Brain pericyte (primary cell): ENCODE results near the gene KLF8.

ENCODE experiments used
- DNase-seq: peaks from one replicate; pipeline ENCODE4 v3.0.0-alpha.2; 2012; ENCODE audit warnings: low read depth, low spot score

KLF8 gene

GRCh38 chrX:56309881-56310280 is 77.7 kb downstream of the KLF8 start:
- DNase-seq = no peak

GRCh38 chrX:56310581-56310980 is 78.4 kb downstream of the KLF8 start:
- DNase-seq = no peak

- DNase-seq = no peak
These were observed 81.2 kb downstream of the KLF8 start for GRCh38 chrX:56313308-56313707.

GRCh38 chrX:56314334-56314733 is 82.2 kb downstream of the KLF8 start:
- no peak for DNase-seq

GRCh38 chrX:56318076-56318475 is 85.9 kb downstream of the KLF8 start:
- no peak for DNase-seq

GRCh38 chrX:56319165-56319564 is 87.0 kb downstream of the KLF8 start:
- no peak for DNase-seq
